Measurements from ENCODE around the gene CNIH2.
"Not testable (repeated sequence)": the region's sequence is repeated elsewhere in the genome, so short reads cannot be mapped to it uniquely, and the experiment has no call there.

The CNIH2 gene

DNA sequence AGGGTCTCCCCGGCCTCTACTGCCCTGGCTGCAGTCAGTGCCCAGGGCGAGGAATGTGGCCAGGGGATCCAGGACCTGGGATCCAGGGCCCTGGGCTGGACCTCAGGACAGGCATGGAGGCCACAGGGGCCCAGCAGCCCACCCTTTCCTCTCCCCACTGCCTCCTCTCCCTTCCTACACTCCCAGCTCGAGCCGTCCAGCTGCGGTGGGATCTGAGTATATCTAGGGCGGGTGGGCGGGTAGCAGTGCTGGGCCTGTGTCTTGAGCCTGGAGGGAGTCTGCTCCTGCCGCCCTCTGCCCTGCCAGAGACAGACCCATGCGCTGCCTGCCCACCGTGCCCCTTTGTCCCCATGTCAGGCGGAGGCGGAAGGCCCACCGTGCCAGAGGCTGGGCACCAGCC is 1.4 kb upstream of the CNIH2 start:
- DNase-seq (ENCODE audit: low read depth): not testable (repeated sequence)

DNA sequence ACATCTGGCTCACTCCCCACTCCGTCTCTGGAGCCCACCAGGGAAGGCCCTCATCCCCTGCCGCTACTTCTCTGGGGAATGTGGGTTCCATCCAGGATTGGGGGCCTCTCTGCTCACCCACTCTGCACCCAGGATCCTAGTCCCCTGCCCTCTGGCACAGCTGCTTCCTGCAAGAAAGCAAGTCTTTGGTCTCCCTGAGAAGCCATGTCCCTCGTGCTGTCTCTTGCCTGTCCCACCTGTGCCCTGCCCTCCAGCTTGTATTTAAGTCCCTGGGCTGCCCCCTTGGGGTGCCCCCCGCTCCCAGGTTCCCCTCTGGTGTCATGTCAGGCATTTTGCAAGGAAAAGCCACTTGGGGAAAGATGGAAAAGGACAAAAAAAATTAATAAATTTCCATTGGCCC is 911 bp upstream of the CNIH2 start:
- DNase-seq (ENCODE audit: low read depth): not testable (repeated sequence)

DNA sequence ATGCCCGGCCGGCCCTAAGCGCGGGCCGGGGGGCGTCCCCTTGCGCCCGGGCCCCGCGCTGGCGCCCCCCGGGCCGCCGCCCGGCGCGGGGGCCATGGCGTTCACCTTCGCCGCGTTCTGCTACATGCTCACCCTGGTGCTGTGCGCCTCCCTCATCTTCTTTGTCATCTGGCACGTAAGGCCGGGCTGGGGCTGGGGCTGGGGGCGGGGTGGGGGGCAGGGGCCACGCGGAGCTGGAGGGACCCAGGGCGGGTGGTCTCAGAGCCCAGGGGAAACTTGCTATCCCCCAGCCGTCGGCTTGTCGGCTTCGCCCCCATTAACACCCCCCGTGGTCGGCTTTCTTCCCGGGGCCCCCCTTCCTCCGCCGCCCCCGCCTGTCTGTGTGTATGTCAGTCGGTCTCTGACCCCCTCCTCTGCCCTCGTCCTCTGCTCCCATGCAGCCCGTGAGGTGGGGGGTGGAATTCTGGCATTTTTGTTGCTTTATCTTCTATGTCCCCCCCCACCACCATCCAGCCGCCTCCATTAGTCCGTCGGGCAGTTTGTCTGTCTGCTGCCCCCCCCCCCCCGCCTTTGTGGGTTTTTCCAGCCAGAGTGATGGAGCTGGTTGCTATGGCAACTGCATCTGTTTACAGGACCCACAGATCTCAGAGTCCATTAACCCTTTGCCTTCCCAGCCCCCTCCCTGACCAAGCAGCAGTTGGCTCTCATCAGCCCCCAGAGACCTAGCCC is 552 bp downstream of the CNIH2 start:
- DNase-seq (ENCODE audit: low read depth): no peak

DNA sequence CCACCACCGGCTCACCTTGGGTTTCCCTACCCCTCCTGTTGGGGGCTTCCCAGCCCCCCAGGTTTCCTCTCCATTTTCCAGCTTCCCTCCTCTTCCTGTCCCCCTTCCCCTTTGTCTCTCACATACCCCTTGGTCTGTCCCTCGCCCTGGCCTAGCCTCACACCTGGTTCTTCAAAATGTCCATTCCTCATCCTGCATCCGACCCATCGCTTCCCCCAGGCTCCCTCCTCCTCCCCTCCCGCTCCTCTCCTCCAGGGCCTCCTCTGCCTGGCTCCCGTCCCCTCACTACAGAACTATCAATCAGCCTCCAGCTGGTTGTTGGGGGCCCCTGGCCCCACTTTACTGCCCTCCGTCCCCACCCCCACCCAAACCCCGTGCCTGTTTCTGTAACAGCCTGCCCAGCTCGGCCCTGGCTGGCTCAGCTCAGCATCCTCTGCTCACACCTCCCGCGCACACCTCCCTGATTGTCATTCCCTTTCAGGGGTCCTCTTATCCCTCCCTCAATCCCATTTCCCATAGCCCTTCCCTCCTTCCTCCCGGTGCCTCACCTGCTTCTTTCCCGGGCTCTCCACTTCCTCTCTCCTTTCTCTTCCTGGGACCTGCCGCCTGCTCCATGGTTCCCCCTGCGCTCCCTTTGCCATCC is 1.2 kb downstream of the CNIH2 start:
- DNase-seq (ENCODE audit: low read depth): no peak

DNA sequence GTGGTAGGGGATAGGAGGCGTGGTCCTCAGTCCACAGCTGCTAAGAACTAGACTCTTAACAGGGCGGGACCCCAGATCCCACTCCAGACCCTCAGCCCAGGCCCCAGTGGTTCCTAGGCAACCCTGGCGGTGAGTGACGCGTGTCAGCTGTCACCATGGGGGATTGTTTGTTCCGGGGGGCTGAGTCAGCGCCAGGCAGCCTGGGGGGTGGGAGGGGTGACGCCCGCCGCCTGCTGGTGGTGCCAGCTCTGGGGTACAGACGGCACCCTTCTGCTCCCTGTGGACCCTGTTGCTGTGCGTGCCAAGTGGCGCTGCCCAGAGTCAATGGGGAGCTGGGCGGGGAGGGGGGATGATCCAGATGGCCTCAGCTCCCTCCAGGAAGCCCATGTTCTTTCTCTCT is 2.5 kb downstream of the CNIH2 start:
- DNase-seq (ENCODE audit: low read depth): no peak

DNA sequence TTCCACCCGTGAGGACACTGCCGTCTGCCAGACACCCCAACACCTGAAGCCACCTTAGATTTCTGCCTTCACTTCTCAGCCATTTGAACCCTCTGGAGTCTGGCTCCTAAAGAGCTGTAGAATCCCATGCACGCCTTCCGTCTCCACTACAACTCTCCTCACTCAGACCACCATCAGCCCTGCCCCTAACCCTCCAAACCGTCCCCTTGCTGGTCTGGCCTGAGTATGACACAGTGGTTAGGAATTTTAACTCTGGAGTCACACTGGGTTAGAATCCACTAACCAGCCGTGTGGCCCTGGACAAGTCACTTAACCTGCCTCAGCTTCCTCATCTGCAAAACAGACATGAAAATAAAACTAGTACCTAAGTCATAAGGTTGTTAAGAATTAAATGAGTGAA is 3.0 kb downstream of the CNIH2 start:
- no peak for DNase-seq (ENCODE audit: low read depth)

DNA sequence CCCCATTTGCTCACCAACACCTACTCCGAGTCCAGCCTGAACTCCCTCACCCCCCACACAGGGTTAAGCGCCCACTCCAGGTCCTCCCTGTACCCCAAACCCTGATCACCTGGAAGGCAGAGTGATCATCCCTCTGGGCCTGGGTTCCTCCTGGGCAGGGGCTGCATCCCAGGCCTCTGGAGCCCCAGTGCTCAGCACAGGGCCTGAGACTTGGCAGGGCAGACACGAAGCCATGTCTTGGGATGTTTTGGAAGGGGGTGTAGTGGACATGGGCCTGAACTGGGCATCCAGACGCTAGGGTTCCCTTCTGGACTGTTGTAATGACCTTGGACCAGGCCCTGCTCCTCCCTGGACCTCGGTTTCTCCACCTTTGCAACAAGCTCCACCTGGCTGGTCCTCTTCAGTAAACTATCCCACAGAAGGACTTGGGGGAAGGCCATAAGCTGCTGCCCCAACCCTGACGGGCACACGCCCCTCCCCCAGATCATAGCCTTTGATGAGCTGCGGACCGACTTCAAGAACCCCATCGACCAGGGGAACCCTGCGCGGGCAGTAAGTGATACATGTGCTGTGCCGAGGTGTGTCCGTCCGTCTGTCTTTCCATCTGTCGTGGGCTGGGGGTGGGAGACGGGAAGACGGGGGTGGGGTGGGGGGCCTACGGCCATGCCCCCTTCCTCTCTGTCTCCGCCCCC is 3.9 kb downstream of the CNIH2 start:
- DNase-seq (ENCODE audit: low read depth): no peak

DNA sequence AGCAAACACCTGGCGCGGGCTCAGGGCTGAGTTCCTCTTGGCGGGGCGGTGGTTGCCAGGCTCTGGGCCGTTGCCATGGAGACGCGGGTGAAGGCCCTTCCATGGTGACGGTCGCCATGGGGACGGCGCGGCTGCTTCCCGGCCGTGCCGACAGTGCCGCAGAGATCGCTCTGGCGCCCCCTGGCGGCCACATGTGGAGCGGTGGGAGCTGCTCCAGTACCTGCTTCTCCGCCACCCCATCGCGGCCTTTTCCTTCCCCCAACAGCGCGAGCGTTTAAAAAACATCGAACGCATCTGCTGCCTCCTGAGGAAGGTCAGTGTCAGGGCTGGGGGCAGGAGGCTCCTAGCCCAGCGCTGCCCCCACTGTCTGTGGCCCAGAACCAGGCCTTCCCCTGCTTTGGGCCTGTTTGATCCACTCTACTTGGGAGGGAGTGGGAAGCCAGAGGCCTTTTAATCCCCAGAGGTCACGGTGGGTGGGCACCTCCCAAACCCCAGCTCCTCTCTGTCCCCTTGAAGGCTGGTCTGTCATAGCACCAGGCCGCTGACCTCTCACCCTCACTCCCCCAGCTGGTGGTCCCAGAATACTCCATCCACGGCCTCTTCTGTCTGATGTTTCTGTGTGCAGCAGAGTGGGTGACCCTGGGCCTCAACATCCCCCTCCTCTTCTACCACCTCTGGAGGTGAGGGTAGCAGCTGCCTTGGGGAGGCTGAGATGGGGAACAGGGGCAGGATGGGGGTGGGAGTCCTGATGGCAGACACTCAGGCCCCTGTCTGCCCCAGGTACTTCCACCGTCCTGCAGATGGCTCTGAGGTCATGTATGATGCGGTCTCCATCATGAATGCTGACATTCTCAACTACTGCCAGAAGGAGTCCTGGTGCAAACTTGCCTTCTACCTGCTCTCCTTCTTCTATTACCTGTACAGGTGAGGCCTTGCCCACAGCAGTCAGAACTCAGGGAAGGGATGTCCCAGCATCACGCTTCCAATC is 4.8 kb downstream of the CNIH2 start:
- DNase-seq (ENCODE audit: low read depth): peak; percentile 96

DNA sequence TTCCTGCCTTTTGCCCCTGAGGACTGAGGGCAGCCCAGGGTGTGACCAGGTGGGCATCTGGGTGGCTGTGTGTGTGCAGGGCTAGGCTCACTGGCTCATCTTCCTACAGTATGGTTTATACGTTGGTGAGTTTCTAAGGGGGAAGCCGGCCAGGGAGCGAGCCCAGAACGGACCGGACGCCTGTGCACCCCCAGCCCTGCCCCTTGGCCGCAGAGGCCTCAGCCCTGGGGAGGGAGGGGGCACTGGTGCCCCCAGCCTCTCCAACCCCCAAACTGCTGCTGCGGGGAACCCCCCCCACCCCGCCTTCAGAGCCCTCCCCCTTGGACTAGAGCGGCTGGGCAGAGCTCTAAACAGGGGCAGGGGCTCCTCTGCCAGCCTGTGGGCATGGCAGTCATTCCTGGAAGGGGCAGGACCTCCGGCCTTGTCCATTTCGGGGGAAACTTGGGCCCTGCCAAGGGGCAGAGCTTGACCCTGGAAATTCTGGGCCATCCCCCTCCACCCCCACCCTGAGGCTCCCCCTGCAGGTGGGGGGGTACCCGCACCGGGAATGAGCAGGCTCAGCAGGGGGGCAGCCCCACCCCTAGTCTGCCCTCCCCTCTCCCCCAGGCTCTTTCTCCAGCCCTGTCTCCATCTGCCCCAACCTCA is 5.6 kb downstream of the CNIH2 start:
- no peak for DNase-seq (ENCODE audit: low read depth)

DNA sequence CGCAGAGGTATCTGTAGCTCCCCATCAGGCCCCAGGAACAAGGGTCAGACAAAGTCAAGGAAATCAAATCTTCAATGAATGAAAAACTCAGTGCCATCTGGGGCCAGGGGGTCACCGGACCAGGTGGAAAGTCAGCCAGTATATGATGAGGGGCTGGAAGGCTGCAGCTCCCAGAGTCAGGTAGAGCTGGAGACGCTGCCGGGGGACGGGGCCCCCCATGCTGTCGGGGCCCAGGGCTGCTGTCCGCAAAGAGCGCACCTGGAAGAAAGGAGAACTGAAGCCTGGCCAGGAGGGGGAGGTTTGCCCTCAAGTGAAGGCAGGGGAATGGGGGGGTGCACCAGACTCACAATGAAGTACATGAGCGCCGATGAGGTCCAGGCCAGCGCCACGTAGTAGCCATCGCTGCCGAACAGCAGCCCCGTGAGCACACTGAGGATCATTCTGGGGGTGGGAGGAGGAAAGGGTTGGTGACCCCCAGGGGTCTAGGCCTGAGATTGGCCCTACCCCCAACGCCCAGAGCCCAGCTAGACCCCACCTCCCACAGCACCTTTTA is 6.6 kb downstream of the CNIH2 start:
- DNase-seq (ENCODE audit: low read depth): no peak

DNA sequence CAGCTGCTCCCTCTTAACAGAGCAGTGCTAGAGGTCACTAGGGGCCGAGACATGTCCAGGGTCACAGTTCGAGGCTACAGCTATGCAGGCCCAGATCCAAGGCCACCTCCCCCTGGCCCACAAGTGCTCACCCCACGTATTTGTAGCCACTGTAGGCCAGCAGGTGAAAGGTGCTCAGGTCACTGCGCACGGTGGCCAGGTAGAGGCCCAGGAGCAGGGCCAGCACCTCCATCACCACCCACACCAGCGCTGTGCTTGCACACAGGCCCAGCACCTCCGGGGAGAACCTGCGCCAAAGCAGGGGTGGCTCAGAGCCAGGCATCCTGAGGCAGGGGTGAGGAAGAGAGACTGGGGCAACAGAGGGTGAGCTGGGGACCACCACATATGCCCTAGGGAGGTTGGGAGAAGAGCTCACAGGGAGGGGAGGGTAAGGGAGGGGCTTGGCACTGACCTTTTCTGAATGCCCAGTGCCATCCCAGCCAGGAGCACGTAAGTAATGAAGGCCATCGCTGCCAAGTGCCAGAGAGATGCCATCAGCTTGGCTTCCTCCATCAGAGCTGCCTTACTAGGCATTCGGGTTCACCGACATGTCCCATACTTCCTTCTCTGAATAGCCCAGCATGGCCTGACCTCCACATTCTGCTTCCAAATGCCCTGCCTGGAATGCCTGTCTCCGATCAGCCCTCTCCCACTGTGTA is 7.4 kb downstream of the CNIH2 start:
- DNase-seq (ENCODE audit: low read depth): no peak

DNA sequence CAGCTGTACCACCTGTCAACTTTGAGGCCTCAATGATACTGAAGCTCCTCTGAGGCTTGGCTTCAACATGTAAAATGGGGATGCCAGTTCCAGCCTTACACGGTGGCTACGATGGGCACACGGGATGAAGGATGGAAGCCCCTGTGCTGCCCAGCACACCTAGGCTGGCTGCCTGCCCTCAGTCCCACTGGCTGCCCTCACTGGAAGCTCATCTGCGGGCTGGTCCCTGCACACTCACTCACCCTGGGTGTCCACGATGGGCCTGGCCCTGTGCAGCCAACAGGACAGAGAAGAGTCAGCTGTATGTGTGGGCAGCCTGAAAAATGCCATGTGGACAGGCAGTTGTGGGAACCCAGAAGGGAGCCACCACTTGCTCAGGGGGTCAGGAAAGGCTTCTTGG is 8.7 kb downstream of the CNIH2 start:
- DNase-seq (ENCODE audit: low read depth): no peak

DNA sequence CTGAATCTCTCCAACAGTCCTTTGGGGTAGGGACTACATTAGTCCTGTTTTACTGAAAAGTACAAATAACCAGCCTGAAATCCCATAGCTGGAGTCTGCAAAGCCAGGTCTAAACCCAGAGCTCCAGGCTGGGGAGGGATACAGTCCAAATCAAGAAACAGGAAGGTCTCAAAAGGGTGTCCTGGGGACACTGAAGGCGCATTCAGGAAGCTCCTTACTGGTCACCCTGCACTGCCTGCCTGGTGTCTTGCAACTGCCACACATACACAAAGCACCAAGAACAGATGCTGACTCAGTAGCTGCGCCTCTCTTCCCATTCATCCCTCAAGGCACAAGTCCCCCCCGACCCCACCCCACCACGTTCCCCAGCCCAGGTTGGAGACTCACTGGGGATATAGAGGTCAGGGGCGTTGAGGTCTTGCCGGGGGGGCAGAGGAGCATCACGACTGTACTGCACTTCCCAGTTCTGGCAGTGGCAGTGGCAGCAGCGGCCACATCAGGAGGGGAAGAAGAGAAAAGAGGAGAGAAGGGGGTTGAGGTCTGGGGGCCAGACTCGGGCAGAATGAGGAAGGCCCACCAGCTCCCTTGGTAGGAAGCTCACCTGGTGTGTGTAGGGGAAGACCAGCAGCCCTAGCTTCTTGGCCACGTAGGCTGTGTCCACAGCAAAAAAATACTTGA is 9.4 kb downstream of the CNIH2 start:
- DNase-seq (ENCODE audit: low read depth): no peak

DNA sequence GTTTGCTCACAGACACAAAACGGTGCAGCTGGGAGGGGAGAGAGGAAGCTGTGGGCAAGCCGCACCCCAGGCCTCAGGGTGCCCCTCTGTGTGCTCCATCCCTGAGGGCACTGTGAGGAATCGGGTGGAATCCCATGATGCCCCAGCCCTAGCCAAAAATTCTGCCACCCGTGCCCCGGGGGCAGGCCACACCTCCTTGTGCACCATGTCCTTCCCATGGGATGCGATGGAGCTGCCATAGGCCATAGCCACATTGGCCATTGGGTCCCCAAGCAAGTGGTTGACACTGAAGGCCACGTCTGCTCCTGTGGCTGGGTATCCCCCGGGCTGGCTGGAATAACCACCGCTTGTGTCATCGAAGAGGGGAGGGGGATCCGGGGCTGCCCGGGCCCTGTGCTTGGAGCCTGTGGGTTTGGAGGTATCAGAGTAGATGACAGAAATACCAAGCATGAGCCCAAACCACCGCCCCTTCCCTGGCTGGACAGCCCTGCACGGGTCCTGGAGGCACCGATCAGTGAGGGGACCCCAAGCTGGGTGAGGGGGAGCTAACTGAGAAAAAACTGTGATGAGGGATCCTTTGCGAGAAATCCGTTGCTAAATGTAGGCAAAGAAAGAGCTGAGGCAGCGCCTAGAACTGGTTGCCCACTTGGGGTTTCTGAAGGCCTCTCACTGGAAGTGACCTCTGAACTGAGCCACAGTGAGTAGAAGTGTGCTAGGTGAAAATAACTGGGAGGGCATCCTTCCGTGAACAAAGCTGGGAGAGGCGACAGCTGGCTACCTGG is 10.1 kb downstream of the CNIH2 start:
- DNase-seq (ENCODE audit: low read depth): no peak

DNA sequence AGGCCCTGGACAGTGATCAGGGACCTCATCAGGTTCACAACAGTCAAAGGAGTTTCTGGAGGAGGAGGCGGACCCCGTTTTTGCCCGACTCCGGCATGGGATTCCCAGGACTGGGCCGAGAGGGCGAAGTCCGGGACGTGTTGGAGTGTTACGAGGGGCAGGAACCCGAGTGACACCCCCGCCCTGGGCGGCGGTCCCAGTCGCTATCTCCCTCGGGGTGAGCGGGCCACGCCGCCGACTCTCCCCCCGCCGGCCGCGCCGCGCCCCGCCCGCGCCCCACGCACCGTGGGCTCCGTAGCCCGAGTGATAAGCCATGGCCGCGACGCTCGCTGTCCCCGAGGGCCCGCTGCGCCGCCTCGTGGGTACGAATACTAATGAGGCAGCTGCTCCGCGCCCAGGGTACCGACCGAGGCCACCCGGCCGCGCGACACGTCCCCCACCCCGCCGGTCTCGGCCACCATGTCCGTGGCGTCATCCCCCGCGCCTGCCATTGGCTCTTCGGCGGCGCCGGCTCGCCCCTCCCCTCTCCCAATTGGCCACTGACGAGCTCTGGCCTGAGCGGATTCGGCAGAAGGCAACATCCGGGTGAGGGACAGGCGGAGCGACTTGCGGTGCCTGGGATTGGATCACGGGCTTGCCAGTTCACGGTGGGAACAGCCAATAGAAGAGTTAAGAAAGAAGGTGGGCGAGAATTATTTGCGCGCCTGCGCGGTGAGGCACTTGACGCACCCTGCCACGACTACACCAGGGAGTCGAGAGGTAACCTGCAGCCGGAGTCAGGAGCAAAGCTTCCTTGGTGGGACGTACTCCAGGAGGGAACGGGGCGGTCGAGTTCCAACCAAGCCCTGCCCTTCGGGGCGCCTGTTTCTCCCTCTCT is 10.9 kb downstream of the CNIH2 start, which contains the start of gene YIF1A:
YIF1A (minus strand) TSS at position 473 of the 877 bp plus-strand sequence; CDS start at position 315, 158 bp downstream.
- peak; percentile 97 for DNase-seq (ENCODE audit: low read depth)

DNA sequence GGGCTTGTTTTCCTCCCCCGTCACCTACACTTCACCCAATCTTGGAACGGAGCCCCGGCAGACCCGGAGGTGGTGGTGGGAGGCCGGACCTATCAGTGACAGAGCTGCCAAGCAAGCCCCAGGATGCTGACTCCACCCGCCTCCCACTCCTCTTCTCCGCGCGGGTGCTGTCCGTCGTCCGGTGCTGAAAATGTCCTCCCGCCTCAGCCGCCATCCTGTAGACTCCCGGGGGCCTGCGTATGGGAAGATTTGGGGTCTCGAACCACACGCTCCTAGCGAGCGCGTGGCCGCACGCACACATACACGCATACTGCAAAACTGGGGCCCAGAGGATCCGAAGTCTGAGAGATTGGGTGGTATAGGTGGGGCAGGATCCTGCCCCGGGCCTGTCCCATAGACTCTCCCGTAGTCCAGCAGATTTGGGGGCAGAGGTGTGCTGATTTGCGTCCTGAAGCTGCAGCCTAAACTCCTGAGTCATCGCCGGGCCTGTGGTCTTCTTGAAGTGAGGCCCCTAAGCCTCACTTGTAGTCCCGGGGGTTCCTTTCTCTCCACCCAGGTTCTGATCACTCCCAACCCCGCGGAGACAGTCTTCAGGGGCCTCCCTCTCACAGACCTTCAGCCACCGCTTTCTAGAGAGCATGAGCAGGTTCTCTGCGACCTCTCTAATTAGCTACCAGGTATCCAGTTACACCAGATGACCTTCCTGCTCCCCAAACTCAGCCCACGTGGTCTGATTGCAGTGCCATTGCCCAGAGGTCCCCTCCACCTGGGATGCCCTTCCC is 11.8 kb downstream of the CNIH2 start:
- peak; percentile 64 for DNase-seq (ENCODE audit: low read depth)

DNA sequence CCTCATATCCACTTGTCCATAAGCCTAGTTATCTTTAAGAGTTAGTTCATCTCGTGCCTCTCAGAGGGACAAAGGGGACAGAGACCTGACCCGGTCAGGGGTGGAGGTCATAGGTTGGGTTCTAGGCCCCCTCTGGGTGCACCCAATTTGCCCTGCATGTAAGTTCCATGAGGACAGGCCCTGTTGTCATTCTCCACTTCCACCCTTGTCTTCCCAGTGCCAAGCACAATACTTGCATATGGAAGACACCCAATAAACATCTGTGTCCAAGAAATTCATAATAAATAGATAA is 12.3 kb downstream of the CNIH2 start:
- no peak for DNase-seq (ENCODE audit: low read depth)

DNA sequence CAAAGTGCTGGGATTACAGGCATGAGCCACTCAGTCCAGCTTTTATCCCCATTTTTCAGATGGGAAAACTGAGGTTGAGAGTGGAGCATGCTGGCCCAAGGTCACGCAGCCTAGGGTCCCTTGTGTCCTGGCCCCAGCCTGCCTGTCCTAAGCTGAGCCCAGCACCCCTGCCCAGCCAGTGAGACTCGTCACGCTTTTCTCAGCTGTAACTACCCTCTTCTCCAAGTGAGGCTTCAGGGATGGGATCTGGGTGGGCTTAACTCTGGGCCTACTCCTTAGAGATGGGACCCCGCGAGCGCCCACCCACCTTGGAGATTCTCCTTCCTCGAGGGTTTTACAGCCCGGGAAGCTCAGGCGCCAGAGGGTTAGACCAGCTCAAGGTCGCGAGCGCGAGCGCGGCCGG is 13.3 kb downstream of the CNIH2 start:
- no peak for DNase-seq (ENCODE audit: low read depth)
